SH-SY5Y (cell line): Measurements from ENCODE around the gene ATG9A.

Experiments used
- GATA2 ChIP-seq: IDR thresholded peaks from 2 replicates; pipeline ENCODE4 v1.6.1; 2011; ENCODE audit warnings: mild to moderate bottlenecking, low read depth, low read length
- GATA3 ChIP-seq: IDR thresholded peaks from 2 replicates; pipeline ENCODE4 v1.6.1; 2011; ENCODE audit warnings: low read depth, mild to moderate bottlenecking, low read length, moderate library complexity

DNA sequence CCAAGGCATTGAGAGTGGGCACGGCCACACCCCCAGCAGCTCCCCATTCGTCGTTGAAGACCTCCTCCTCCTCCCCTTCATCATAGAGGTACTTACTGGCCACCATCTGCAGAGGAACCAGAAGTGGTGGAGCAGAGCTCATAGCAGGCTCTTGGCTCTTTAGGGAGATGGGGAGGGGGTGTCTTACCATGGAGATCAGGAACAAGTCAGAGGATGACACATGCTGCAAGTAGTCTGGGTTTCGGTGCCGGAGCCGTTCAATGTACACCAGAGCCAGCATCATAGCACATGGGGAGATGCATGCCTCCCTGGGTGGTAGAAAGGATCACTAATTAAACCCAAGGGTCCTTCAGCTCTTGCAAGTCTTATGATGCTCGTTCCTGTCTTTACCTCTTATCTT is 54.6 kb downstream of the ATG9A start:
- TF ChIP-seq GATA3 = no peak
- TF ChIP-seq GATA2 = no peak
